Uterus (tissue), 2 donors: ENCODE results near the gene MIAT.

Source experiments
- POLR2A ChIP-seq, 2 donors: fragments of 450-650 bp; IDR thresholded peaks; one replicate each; pipeline ENCODE4 v1.6.1; 2016; ENCODE audit warnings: antibody characterized with exemption in 2 of 2, mild to moderate bottlenecking in 1 of 2, moderate library complexity in 1 of 2
- TF ChIP-seq, protein P1 (sequence below), 4 experiments: fragments of 200-600 bp in 2 of 4; fragments of 450-650 bp in 2 of 4; sonication (generic) in 2 of 4; IDR thresholded peaks; one replicate each; pipeline ENCODE4 v1.5.1; 2016 to 2019; ENCODE audit warnings: antibody characterized with exemption in 4 of 4, mild to moderate bottlenecking in 2 of 4, moderate library complexity in 1 of 4

DNA sequence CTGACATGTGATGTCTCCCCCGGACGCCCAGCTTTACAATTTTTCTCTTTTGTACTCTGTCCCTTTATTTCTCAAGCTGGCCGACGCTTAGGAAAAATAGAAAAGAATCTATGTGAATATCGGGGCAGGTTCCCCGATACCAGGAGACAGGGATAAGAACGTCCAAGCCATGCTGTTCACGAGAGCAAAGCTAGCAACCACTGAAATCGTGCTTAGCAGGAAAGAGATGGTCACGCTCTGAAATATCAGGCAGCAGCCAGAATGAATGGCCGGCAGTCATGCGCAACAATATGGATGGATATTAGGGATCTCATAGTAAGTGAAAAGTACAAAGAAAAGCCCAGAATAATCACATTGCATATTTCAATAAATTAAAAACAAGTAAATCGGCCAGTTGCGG, 43.1 kb upstream of the MIAT start:
- TF ChIP-seq, protein P1, sequence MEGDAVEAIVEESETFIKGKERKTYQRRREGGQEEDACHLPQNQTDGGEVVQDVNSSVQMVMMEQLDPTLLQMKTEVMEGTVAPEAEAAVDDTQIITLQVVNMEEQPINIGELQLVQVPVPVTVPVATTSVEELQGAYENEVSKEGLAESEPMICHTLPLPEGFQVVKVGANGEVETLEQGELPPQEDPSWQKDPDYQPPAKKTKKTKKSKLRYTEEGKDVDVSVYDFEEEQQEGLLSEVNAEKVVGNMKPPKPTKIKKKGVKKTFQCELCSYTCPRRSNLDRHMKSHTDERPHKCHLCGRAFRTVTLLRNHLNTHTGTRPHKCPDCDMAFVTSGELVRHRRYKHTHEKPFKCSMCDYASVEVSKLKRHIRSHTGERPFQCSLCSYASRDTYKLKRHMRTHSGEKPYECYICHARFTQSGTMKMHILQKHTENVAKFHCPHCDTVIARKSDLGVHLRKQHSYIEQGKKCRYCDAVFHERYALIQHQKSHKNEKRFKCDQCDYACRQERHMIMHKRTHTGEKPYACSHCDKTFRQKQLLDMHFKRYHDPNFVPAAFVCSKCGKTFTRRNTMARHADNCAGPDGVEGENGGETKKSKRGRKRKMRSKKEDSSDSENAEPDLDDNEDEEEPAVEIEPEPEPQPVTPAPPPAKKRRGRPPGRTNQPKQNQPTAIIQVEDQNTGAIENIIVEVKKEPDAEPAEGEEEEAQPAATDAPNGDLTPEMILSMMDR (IDR thresholded peaks at IDR 0.05) = no peak
- TF ChIP-seq POLR2A (IDR thresholded peaks at IDR 0.05) = no peak
